Panc1 (cell line): Measurements from ENCODE around the gene SNRPF.

Experiments used
- POLR2AphosphoS5 ChIP-seq: IDR thresholded peaks from 2 replicates; pipeline ENCODE4 v1.6.1; 2012; ENCODE audit warnings: mild to moderate bottlenecking, low read depth, low read length, moderate library complexity
- SIN3A ChIP-seq: IDR thresholded peaks from 2 replicates; pipeline ENCODE4 v1.6.1; 2012; ENCODE audit warnings: low read depth, mild to moderate bottlenecking, low read length, moderate library complexity, borderline replicate concordance; ENCODE audit not compliant: insufficient read depth
- TF ChIP-seq, protein P1 (sequence below): fragments of 450-650 bp; IDR thresholded peaks from 2 replicates; pipeline ENCODE4 v1.5.1; 2017; ENCODE audit warnings: mild to moderate bottlenecking
- TF ChIP-seq, protein P2 (sequence below), 2 experiments: IDR thresholded peaks; 2 replicates each; pipeline ENCODE4 v1.6.1; 2011 to 2012; ENCODE audit warnings: low read depth in 2 of 2, control low read depth in 1 of 2, low read length in 1 of 2, mild to moderate bottlenecking in 1 of 2, moderate library complexity in 1 of 2; ENCODE audit not compliant: insufficient read depth in 1 of 2

DNA sequence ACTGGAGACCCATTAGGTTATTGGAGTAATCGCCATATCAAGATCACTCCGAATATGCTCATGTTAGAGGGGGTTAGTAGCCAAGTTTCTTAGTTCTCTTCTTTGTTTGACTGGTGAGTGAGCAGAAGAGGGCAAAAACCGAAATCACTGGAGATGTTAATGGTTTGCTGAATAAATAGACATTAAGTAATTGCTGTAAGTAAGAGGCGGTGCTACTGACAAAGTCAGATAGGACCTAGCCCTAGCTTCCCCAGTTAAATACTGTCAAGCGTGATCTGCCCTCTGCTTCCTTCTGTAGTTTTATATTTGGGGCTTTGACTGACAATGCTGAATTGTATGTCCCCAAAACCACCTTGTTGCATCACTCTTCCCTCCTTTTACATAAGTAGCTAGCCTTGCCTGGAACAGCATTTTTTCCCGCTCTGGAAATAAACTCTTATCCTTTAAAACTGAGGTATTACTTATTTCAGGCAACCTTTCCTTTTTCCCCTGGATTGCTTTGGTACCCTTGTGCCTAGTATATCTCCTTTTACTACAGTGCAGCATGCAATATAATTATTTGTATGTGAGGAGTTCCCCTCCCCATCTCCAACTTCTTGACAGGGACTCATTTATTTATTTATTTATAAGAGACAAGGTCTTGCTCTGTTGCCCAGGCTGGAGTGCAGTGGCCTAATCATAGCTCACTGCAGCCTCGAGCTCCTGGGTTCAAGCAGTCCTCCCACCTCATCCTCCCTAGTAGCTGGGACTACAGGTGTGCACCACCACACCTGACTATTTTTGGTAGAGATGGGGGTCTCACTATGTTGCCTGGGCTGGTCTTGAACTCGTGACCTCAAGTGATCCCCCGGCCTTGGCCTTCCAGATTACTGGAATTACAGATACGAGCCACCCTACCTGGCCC lies 1.4 kb downstream of the SNRPF start:
- TF ChIP-seq, protein P1, sequence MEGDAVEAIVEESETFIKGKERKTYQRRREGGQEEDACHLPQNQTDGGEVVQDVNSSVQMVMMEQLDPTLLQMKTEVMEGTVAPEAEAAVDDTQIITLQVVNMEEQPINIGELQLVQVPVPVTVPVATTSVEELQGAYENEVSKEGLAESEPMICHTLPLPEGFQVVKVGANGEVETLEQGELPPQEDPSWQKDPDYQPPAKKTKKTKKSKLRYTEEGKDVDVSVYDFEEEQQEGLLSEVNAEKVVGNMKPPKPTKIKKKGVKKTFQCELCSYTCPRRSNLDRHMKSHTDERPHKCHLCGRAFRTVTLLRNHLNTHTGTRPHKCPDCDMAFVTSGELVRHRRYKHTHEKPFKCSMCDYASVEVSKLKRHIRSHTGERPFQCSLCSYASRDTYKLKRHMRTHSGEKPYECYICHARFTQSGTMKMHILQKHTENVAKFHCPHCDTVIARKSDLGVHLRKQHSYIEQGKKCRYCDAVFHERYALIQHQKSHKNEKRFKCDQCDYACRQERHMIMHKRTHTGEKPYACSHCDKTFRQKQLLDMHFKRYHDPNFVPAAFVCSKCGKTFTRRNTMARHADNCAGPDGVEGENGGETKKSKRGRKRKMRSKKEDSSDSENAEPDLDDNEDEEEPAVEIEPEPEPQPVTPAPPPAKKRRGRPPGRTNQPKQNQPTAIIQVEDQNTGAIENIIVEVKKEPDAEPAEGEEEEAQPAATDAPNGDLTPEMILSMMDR = no peak
- TF ChIP-seq, protein P2, sequence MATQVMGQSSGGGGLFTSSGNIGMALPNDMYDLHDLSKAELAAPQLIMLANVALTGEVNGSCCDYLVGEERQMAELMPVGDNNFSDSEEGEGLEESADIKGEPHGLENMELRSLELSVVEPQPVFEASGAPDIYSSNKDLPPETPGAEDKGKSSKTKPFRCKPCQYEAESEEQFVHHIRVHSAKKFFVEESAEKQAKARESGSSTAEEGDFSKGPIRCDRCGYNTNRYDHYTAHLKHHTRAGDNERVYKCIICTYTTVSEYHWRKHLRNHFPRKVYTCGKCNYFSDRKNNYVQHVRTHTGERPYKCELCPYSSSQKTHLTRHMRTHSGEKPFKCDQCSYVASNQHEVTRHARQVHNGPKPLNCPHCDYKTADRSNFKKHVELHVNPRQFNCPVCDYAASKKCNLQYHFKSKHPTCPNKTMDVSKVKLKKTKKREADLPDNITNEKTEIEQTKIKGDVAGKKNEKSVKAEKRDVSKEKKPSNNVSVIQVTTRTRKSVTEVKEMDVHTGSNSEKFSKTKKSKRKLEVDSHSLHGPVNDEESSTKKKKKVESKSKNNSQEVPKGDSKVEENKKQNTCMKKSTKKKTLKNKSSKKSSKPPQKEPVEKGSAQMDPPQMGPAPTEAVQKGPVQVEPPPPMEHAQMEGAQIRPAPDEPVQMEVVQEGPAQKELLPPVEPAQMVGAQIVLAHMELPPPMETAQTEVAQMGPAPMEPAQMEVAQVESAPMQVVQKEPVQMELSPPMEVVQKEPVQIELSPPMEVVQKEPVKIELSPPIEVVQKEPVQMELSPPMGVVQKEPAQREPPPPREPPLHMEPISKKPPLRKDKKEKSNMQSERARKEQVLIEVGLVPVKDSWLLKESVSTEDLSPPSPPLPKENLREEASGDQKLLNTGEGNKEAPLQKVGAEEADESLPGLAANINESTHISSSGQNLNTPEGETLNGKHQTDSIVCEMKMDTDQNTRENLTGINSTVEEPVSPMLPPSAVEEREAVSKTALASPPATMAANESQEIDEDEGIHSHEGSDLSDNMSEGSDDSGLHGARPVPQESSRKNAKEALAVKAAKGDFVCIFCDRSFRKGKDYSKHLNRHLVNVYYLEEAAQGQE (IDR thresholded peaks at IDR 0.05; ENCODE audit: insufficient read depth in 1 of 2, low read depth in 2 of 2, low read length in 1 of 2) = no peak
- TF ChIP-seq SIN3A = no peak
- no peak for TF ChIP-seq POLR2AphosphoS5
